ENCODE measurements around the gene KIRREL3.

The KIRREL3 gene

GRCh38 chr11:126949066-126949891 lies 51.3 kb downstream of the KIRREL3 start:
- DNase-seq = no peak

- no peak for DNase-seq
Measured at GRCh38 chr11:126948563-126948962, 52.0 kb downstream of the KIRREL3 start.

GRCh38 chr11:126945319-126945718 lies 55.3 kb downstream of the KIRREL3 start:
- no peak for DNase-seq

- no peak for DNase-seq
Measured at GRCh38 chr11:126943316-126943715, 57.3 kb downstream of the KIRREL3 start.

DNA sequence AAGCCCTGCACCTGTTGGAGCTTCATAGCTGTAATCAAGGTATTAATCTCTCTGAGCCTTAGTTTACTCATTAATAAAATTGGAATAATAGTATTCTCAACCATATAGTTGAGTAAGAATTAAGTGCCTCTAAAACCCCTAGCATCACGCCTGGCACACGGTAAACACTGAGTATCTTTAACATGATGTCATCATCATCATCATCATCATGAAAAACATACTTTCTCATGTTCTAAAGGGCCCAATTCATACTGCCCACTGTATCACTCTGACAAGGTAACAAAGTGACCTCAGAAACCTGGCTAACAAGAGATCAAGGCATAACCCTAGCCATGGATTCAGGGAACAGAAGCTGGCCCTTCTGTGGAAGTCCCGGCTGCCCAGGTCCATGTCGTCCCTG lies 58.4 kb downstream of the KIRREL3 start:
- no peak for DNase-seq

- no peak for DNase-seq
Measured at GRCh38 chr11:126939552-126939951, 61.0 kb downstream of the KIRREL3 start.

GRCh38 chr11:126938718-126939117 lies 61.9 kb downstream of the KIRREL3 start:
- no peak for DNase-seq

GRCh38 chr11:126930091-126930841 lies 70.3 kb downstream of the KIRREL3 start:
- no peak for DNase-seq

- no peak for DNase-seq
Measured at GRCh38 chr11:126929179-126930061, 71.2 kb downstream of the KIRREL3 start.

DNA sequence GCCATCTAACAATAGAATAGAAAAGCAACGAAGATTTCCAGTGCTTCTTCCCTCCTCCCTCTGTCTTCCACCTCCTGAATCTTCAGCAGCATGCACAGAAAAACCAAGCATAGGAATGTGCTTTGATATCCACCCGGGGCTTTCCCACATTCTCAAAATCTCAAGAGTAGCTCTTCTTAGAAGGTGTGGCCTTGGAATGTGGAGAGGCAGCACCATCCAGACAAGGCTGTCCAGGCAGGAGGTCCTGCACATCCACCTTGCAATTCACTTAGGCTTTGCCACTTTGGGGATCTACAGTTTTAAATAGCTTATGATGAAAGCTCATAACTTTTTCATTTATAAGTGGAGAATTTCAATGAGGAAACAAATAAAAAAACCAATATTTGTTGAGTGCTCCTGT lies 72.9 kb downstream of the KIRREL3 start:
- DNase-seq = no peak

- no peak for DNase-seq
Measured at GRCh38 chr11:126926376-126926791, 74.2 kb downstream of the KIRREL3 start.

DNA sequence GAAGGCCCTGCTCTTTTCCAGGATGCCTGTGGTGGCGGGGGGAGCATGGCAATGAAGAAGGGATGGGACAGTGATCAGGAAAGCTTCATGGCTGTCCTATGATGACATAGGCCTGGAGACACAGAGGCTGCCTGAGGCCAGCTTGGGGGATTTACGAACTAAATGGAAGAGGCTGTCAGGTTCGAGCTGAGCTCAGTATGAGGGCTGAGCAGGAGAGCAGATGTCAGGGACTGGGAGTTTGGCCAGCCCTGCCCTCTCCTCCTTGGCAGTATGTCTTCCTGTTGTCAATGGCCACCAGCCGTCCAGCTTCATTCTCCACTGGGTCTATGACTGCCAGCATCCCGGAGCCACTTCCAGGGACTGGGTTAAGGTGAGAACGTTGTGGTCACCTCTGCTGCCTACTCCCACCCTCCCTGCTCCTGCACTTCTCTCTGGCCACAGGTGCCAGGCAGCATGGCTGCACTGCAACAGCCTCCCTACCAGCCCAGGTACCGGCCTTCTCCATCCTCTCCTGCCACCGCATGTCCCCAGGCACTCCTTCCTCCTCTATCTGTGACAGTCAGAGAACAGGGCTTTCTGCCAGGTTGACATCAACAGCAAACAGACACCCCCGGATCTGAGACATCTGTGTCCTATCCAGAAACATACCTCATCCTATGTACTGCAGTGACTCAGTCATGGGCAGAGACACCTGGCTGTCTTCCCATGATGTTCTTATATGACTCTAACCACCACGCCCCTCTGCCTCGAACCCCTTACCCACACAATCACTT lies 75.1 kb downstream of the KIRREL3 start:
- no peak for DNase-seq

GRCh38 chr11:126924376-126925040 lies 76.1 kb downstream of the KIRREL3 start:
- no peak for DNase-seq

DNA sequence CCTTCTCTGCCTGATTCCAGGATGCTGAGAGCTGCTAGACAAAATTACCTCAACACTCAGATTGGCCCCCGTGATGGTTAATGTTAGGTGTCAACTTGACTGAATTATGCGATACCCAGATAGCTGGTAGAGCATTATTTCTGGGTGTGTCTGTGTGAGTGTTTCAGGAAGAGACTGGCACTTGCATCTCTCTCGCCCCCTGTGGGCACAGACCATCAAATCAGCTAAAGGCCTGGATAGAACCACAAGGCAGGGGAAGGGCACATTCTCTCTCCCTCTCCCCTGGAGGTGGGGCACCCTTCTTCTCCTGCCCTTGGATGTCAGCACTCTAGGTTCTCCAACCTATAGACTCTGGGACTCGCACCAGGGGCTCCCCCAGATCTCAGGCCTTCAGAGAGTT lies 79.7 kb downstream of the KIRREL3 start:
- DNase-seq = no peak

- DNase-seq = no peak
Measured at GRCh38 chr11:126919147-126919823, 81.3 kb downstream of the KIRREL3 start.

DNA sequence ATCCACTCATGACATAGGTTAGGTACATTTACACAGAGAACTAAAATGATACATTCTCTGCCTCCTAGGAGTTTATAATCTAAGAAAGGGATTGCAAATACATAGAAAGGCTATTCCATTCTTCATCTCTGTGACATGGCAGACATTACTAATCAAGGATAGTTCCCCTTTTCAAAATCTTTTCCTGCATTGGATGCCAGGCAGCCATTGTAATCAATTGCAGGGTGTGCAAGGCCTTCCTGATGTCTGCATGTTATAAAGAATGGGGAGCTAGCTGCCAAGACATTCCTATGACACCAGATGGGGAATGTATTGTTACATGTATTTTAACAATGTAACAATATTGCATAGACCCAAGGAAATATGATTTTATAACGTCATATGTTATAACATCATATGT lies 82.0 kb downstream of the KIRREL3 start:
- no peak for DNase-seq

DNA sequence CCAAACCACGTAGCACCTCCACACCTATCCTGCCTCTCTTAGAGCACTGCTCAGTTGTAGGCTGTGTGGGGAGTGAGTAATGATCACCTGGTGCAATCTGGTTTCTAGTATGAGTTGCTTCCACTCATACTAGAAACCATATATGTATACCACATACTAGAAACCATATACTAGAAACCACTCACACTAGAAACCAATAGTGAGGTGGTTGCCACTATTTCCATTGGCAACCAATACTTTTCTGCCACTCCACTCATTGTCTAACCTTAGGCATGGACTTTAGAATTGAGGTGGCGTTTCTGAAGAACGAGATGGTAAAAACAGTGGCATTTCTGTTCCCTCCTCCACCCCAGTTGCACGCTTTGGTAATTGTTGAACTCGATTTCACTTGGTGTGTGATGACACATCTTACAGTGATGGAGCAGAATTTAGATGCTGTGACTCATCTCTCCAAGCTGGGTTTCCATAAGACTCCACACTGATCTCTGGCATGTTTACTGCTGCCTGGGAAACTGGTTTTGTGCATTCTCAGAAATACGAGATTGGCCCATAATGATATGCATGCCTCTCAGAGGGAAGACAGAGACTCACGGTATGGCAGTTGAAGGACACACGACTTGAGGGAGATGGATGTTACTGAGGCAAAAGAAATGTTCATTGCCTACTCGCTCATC lies 82.9 kb downstream of the KIRREL3 start:
- no peak for DNase-seq

DNA sequence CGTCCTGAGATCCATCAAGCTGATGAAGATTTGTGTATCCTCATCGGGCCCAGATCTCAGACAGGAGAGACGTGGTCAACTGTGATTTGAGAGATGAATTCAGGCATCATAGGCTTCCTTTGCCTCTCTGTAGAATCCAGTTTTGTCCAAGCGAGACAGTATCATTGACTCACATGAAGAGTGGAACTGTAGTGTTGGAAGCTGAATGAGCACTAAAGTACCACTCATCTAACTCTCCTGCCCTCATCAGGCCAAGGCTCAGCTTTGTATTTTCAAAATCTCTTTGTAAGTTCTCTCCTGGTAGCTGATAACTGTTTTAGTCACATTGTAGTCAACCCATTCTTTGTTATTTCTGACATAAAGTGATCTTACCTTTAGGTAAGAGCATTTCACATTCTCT lies 85.1 kb downstream of the KIRREL3 start:
- DNase-seq = no peak

GRCh38 chr11:126914941-126915340 lies 85.6 kb downstream of the KIRREL3 start:
- no peak for DNase-seq

- DNase-seq = no peak
Measured at GRCh38 chr11:126914166-126914565, 86.4 kb downstream of the KIRREL3 start.
